Keratinocyte (primary cell): ENCODE results near the gene RALGAPA2. TPM values are rescaled to one million over a fixed set of nuclear protein-coding genes. Genes with fewer than 3 reads are reported as not detected.

ENCODE experiments used
- DNase-seq: peaks from one replicate; pipeline ENCODE4 v3.0.0-alpha.2; 2011; ENCODE audit warnings: low read depth, missing footprints, low spot score
- FAIRE-seq: peaks from 2 replicates; lab custom pipeline; 2011; peaks lifted over from hg19 to GRCh38; lab: Jason Lieb, UNC
- H2AFZ ChIP-seq: 2 replicates; pipeline ENCODE4 v1.6.0; 2012; ENCODE audit warnings: low read length, control low read depth, inconsistent platforms; ENCODE audit not compliant: control insufficient read depth
- H3K27ac ChIP-seq: 2 replicates; pipeline ENCODE4 v1.5.1; 2011; ENCODE audit warnings: low read length; ENCODE audit not compliant: control insufficient read depth, insufficient read depth
- H3K27me3 ChIP-seq: 3 replicates; pipeline ENCODE4 v1.6.0; 2011; ENCODE audit warnings: low read length; ENCODE audit not compliant: control insufficient read depth, insufficient read depth; ENCODE audit errors: extremely low read depth
- H3K36me3 ChIP-seq, 2 experiments: 2 replicates in 1 of 2; 3 replicates in 1 of 2; pipeline ENCODE4 v1.5.1; 2011; ENCODE audit warnings: low read length in 2 of 2, mild to moderate bottlenecking in 1 of 2; ENCODE audit not compliant: control insufficient read depth in 2 of 2, insufficient read depth in 2 of 2; ENCODE audit errors: extremely low read depth in 1 of 2
- H3K4me1 ChIP-seq: 3 replicates; pipeline ENCODE4 v1.5.1; 2011; ENCODE audit warnings: low read length; ENCODE audit not compliant: control insufficient read depth, insufficient read depth; ENCODE audit errors: extremely low read depth
- H3K4me2 ChIP-seq: 3 replicates; pipeline ENCODE4 v1.6.0; 2011; ENCODE audit warnings: low read depth, low read length; ENCODE audit not compliant: control insufficient read depth, insufficient read depth; ENCODE audit errors: extremely low read depth
- H3K4me3 ChIP-seq, 3 experiments: fragments of 200-600 bp in 1 of 3; sonication (generic) in 1 of 3; 2 replicates in 2 of 3; 3 replicates in 1 of 3; pipeline ENCODE4 v1.5.1; 2011 to 2016; ENCODE audit warnings: low read length in 3 of 3, mild to moderate bottlenecking in 3 of 3, control low read depth in 2 of 3, inconsistent platforms in 1 of 3, low read depth in 1 of 3, mixed read lengths in 1 of 3, mixed run types in 1 of 3, moderate library complexity in 1 of 3; ENCODE audit not compliant: control insufficient read depth in 2 of 3, insufficient read depth in 2 of 3; ENCODE audit errors: extremely low read depth in 1 of 3
- H3K79me2 ChIP-seq: 2 replicates; pipeline ENCODE4 v1.6.0; 2012; ENCODE audit warnings: low read length; ENCODE audit not compliant: control insufficient read depth, insufficient read depth
- H3K9ac ChIP-seq: 3 replicates; pipeline ENCODE4 v1.6.0; 2011; ENCODE audit warnings: low read length; ENCODE audit not compliant: control insufficient read depth, insufficient read depth; ENCODE audit errors: extremely low read depth
- H3K9me1 ChIP-seq: 3 replicates; pipeline ENCODE4 v1.6.0; 2011; ENCODE audit warnings: low read length; ENCODE audit not compliant: control insufficient read depth, insufficient read depth; ENCODE audit errors: extremely low read depth
- H3K9me3 ChIP-seq: 2 replicates; pipeline ENCODE4 v1.5.1; 2012; ENCODE audit warnings: low read depth, low read length; ENCODE audit not compliant: control insufficient read depth
- H4K20me1 ChIP-seq: 3 replicates; pipeline ENCODE4 v1.6.0; 2011; ENCODE audit warnings: low read length; ENCODE audit not compliant: control insufficient read depth, insufficient read depth; ENCODE audit errors: extremely low read depth
- CTCF ChIP-seq, 3 experiments: IDR thresholded peaks in 1 of 3; conservative IDR thresholded peaks in 1 of 3; optimal IDR thresholded peaks in 1 of 3; 2 replicates in 2 of 3; 3 replicates in 1 of 3; pipeline versions ENCODE3 to v1.5.1; 2011; ENCODE audit warnings: low read length in 3 of 3, mild to moderate bottlenecking in 3 of 3, moderate library complexity in 2 of 3, control low read depth in 1 of 3, inconsistent platforms in 1 of 3; ENCODE audit not compliant: insufficient read depth in 2 of 3; ENCODE audit errors: extremely low read depth in 1 of 3
- EZH2 ChIP-seq: IDR thresholded peaks from one replicate; pipeline ENCODE4 v1.6.1; 2012; ENCODE audit warnings: inconsistent platforms, mild to moderate bottlenecking, low read length, moderate library complexity
- dilution Hi-C: fragments of 300-500 bp; cut with MboI; formaldehyde crosslinking; loops from one replicate; pipeline ENCODE4 v1.7.0; 2020; ENCODE audit warnings: low sequenced_read_pairs; ENCODE audit not compliant: extremely low pct_ligation_motif_present
- polyA plus RNA-seq, 5 experiments: library from polyadenylated mRNA; depleted of rRNA in 3 of 5; stranded (reverse) in 3 of 5; stranded (forward) in 1 of 5; unstranded in 1 of 5; fragments of >200 nt; gene quantifications; 1 replicate in 1 of 5; 2 replicates in 3 of 5; 3 replicates in 1 of 5; pipeline versions ENCODE4 v1.2.1 to v1.2.3, GENCODE V29; 2011 to 2012; ENCODE audit warnings: missing spikeins in 2 of 5, low read depth in 1 of 5, low replicate concordance in 1 of 5

RALGAPA2 gene
- polyA plus RNA-seq, 1 donor (not counting 4 experiments of a cell fraction or from before 2014, with no cell fraction given): 3.2 TPM

DNA sequence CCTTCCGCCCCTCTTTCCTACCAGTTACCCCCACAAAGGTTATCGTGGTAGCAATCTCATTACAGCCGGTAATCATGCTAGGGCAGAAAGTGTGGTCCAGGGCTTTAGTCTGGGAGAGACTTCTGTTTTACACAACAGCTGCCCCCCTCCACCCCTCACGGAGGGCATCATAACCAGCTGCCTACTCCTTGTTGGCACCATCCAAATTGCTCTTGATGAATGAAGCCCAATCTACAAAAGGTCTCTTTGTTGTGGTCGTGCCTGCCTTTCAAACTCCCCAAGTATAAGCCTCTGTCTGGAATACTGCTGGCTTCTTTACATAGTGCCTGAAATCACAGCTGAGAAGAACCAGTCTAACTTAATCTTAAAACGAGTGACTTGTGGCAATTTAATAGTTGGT is 186.7 kb downstream of the RALGAPA2 start:
- Histone ChIP-seq H3K27me3 (no peaks in the 10 kb centered on the region), H2AFZ (no peak overlapping the region), H3K36me3 (peaks cover 0 to 3% of the 10 kb centered on the region in 2 experiments), H3K9ac (no peak overlapping the region), H3K4me1 (peaks cover 6% of the 10 kb centered on the region), H3K4me2 (no peak overlapping the region), H3K27ac (no peak overlapping the region), H3K79me2 (no peaks in the 10 kb centered on the region), H3K9me1 (no peaks in the 10 kb centered on the region), H3K9me3 (no peaks in the 10 kb centered on the region), H4K20me1 (no peaks in the 10 kb centered on the region), H3K4me3 (no peak overlapping the region)
- FAIRE-seq: no peak
- DNase-seq: no peak
- dilution Hi-C loops: no loop called here
- TF ChIP-seq CTCF (optimal IDR thresholded peaks at IDR 0.05 in 1 of 3, IDR thresholded peaks at IDR 0.05 in 1 of 3, conservative IDR thresholded peaks at IDR 0.05 in 1 of 3; ENCODE audit: extremely low read depth in 1 of 3, insufficient read depth in 2 of 3, low read length in 3 of 3) (no peak), EZH2 (no peak)

- Histone ChIP-seq H3K79me2 (no peaks in the 10 kb centered on the region), H3K27ac (no peak overlapping the region), H3K9ac (no peak overlapping the region), H3K9me3 (no peaks in the 10 kb centered on the region), H2AFZ (no peak overlapping the region), H3K4me3 (no peak overlapping the region), H3K27me3 (no peaks in the 10 kb centered on the region), H3K9me1 (no peaks in the 10 kb centered on the region), H3K36me3 (peaks cover 0 to 2% of the 10 kb centered on the region in 2 experiments), H3K4me1 (peaks cover 11% of the 10 kb centered on the region), H3K4me2 (no peak overlapping the region), H4K20me1 (no peaks in the 10 kb centered on the region)
- TF ChIP-seq EZH2 (no peak), CTCF (optimal IDR thresholded peaks at IDR 0.05 in 1 of 3, IDR thresholded peaks at IDR 0.05 in 1 of 3, conservative IDR thresholded peaks at IDR 0.05 in 1 of 3; ENCODE audit: extremely low read depth in 1 of 3, insufficient read depth in 2 of 3, low read length in 3 of 3) (no peak)
- FAIRE-seq: no peak
- dilution Hi-C loops: no loop called here
- DNase-seq: no peak
These were observed 187.2 kb downstream of the RALGAPA2 start for GRCh38 chr20:20525214-20525613.
